ENCODE results near the gene ANO9. TPM values are rescaled to one million over a fixed set of nuclear protein-coding genes. Genes with fewer than 3 reads are reported as not detected.
"Not testable (repeated sequence)": the region's sequence is repeated elsewhere in the genome, so short reads cannot be mapped to it uniquely, and the experiment has no call there.

Gene ANO9
- total RNA-seq, 1 donor from 2014 or later, result 0.38 TPM

GRCh38 chr11:472272-472671 lies 30.5 kb upstream of the ANO9 start:
- no peak for DNase-seq (ENCODE audit: low spot score)
- intact Hi-C loops (cut with DNase I), result no loop called here

GRCh38 chr11:471468-472145 lies 29.8 kb upstream of the ANO9 start:
- no peak for DNase-seq (ENCODE audit: low spot score)
- intact Hi-C loops (cut with DNase I), result no loop called here

- DNase-seq (ENCODE audit: low spot score), result no peak
- intact Hi-C loops (cut with DNase I), result loop anchor here (5.0 kb wide), 1 partner anchor 32 kb away; no protein-coding TSS in a partner anchor
Measured at GRCh38 chr11:469684-470560, 28.1 kb upstream of the ANO9 start.

GRCh38 chr11:469026-469683 lies 27.3 kb upstream of the ANO9 start:
- not testable (repeated sequence) for DNase-seq (ENCODE audit: low spot score)
- intact Hi-C loops (cut with DNase I), result loop anchor here (5.0 kb wide), 1 partner anchor 33 kb away; no protein-coding TSS in a partner anchor

- no peak for DNase-seq (ENCODE audit: low spot score)
- intact Hi-C loops (cut with DNase I), result loop anchor here (5.0 kb wide), 1 partner anchor 34 kb away; no protein-coding TSS in a partner anchor
Measured at GRCh38 chr11:468493-468892, 26.7 kb upstream of the ANO9 start.

GRCh38 chr11:468036-468435 lies 26.2 kb upstream of the ANO9 start:
- no peak for DNase-seq (ENCODE audit: low spot score)
- intact Hi-C loops (cut with DNase I), result loop anchor here (5.0 kb wide), 1 partner anchor 34 kb away; no protein-coding TSS in a partner anchor

GRCh38 chr11:465896-466530 lies 24.2 kb upstream of the ANO9 start:
- intact Hi-C loops (cut with DNase I), result loop anchor here (5.0 kb wide), 1 partner anchor 36 kb away; no protein-coding TSS in a partner anchor
- DNase-seq (ENCODE audit: low spot score), result no peak

GRCh38 chr11:464316-464715 lies 22.5 kb upstream of the ANO9 start:
- no peak for DNase-seq (ENCODE audit: low spot score)
- intact Hi-C loops (cut with DNase I), result no loop called here

GRCh38 chr11:462107-462890 lies 20.5 kb upstream of the ANO9 start:
- intact Hi-C loops (cut with DNase I), result no loop called here
- DNase-seq (ENCODE audit: low spot score), result no peak

GRCh38 chr11:461626-462025 lies 19.8 kb upstream of the ANO9 start:
- DNase-seq (ENCODE audit: low spot score), result no peak
- intact Hi-C loops (cut with DNase I), result no loop called here

GRCh38 chr11:460331-461199 lies 18.8 kb upstream of the ANO9 start:
- intact Hi-C loops (cut with DNase I), result no loop called here
- peak; percentile 87 for DNase-seq (ENCODE audit: low spot score)

- no peak for DNase-seq (ENCODE audit: low spot score)
- intact Hi-C loops (cut with DNase I), result no loop called here
Measured at GRCh38 chr11:459511-460220, 17.9 kb upstream of the ANO9 start.

- intact Hi-C loops (cut with DNase I), result no loop called here
- no peak for DNase-seq (ENCODE audit: low spot score)
Measured at GRCh38 chr11:457111-457760, 15.4 kb upstream of the ANO9 start.

- intact Hi-C loops (cut with DNase I), result no loop called here
- DNase-seq (ENCODE audit: low spot score), result no peak
Measured at GRCh38 chr11:456533-456932, 14.7 kb upstream of the ANO9 start.

GRCh38 chr11:455566-456147 lies 13.8 kb upstream of the ANO9 start:
- intact Hi-C loops (cut with DNase I), result no loop called here
- no peak for DNase-seq (ENCODE audit: low spot score)

GRCh38 chr11:454801-455565 lies 13.2 kb upstream of the ANO9 start:
- DNase-seq (ENCODE audit: low spot score), result no peak
- intact Hi-C loops (cut with DNase I), result no loop called here
